ENCODE measurements around the gene AEBP1. TPM values are rescaled to one million over a fixed set of nuclear protein-coding genes. Genes with fewer than 3 reads are reported as not detected.

AEBP1 gene
- total and polyA plus RNA-seq, 8 donors: 5.1 to 49.3 (median 17.5) TPM

DNA sequence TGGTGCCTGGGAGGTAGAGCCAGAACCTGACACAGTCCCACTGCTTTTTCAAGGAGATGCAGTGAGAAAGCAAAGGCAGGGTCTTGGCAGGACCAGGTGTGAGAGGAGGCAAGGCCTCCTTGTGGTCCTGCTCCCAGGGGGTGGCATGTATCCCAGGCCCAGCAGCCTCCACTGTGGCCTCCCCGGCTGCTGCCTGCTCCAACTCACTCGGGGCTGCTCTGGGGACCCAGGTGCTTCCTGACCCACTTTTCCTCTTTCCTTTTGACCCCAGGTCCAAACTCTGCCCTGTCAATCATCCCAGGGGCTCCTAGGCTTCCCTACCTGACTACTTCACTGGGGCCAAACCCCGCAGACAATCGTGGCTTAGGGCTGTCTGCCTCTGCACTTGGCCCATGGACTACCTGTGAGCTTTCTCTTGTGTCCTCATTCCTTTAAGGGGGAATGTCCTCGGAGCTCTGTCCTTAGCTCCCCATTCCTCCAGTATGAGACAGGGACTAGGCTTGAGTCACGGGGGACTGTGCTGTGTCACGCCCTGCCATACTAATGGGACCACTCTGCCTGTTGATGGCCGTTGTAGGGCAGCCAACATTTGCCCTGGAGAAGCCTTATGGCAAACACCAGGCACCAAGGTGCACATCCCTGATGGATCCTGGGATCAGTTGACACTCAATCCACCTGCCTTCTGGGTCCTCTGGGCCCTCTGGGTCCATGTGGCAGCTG lies 1.1 kb upstream of the AEBP1 start:
- H3K36me3 ChIP-seq: no peaks in the 10 kb centered on the region
- no peak overlapping the region for H3K27ac ChIP-seq
- intact Hi-C loops (cut with DNase I): no loop called here
- ATAC-seq (no peak), FAIRE-seq (no peak), DNase-seq (peak in 1 of 6 donors; percentile 10)
- H3K27me3 ChIP-seq: no peaks in the 10 kb centered on the region
- no peaks in the 10 kb centered on the region for H3K4me1 ChIP-seq
- WGBS, 2 donors: 78 to 82% methylated on average over 8 of the region's 8 CpGs
- no peak for TF ChIP-seq CTCF (IDR thresholded peaks at IDR 0.05)
- H3K9me3 ChIP-seq: no peaks in the 10 kb centered on the region
- H3K4me3 ChIP-seq: no peak overlapping the region

- Histone ChIP-seq H3K4me1 (no peaks in the 10 kb centered on the region), H3K36me3 (no peaks in the 10 kb centered on the region), H3K27ac (no peak overlapping the region), H3K9me3 (no peaks in the 10 kb centered on the region), H3K4me3 (no peak overlapping the region), H3K27me3 (no peaks in the 10 kb centered on the region)
- DNase-seq (peak in 1 of 6 donors; percentile 55), FAIRE-seq (no peak), ATAC-seq (no peak)
- TF ChIP-seq CTCF (IDR thresholded peaks at IDR 0.05): no peak
- 73% methylated on average over 8 of the region's 8 CpGs for WGBS, 2 donors
- intact Hi-C loops (cut with DNase I): no loop called here
Measured at GRCh38 chr7:44103566-44103922, 601 bp upstream of the AEBP1 start.

DNA sequence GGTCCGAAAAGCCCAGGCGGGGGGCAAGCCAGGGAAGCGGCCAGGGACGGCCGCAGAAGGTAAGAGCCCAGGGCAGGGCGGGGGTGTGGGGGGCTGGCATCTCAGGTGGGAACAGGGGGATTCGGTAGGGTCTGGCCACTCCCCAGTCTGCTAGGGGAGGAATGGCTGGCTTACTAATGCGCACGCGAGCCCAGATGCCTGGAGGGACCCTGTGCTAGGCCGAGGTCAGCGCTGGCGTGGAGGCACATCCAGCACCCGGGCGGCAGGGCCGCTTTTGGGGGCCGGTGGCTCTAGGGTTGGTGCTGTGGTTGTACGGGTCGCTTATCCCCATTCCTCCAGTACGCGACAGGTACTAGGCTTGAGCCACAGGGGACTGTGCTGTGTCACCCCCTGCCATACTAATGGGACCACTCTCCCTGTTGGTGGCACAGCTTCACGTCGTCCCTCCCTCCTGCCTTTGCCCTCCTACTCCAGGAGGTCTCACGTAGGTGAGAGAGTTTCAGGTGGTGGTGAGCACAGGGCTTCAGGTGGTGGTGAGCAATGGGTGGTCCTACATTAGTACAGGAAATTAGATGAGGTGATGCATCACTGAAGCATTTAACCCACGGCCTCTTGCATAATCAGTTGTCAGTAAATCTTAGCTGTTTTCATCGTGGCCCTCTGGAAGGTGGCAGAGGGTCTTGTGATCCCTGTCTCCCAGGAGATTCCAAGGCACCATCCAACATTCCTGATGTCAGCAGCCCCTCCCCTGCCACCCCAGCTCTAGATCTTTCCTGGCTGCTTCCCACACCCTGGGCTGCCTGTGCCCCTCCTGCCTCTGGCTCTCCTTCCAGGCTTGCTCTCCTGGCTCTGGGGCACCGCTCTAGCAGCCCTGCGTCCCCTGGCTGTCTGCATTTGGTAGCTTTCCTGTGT lies 971 bp downstream of the AEBP1 start:
- Histone ChIP-seq H3K9me3 (no peaks in the 10 kb centered on the region), H3K4me3 (peak overlapping the region in 2 of 4 donors; percentile 13 to 41), H3K27ac (no peak overlapping the region), H3K36me3 (no peaks in the 10 kb centered on the region), H3K27me3 (no peaks in the 10 kb centered on the region), H3K4me1 (no peaks in the 10 kb centered on the region)
- WGBS, 2 donors: 62 to 63% methylated on average over 25 to 28 of the region's 28 CpGs
- intact Hi-C loops (cut with DNase I): no loop called here
- FAIRE-seq: no peak
- ATAC-seq: peak in 2 of 4 donors; percentile 13 to 14
- TF ChIP-seq CTCF (IDR thresholded peaks at IDR 0.05): no peak
- peak in 1 of 6 donors; percentile 60 for DNase-seq

DNA sequence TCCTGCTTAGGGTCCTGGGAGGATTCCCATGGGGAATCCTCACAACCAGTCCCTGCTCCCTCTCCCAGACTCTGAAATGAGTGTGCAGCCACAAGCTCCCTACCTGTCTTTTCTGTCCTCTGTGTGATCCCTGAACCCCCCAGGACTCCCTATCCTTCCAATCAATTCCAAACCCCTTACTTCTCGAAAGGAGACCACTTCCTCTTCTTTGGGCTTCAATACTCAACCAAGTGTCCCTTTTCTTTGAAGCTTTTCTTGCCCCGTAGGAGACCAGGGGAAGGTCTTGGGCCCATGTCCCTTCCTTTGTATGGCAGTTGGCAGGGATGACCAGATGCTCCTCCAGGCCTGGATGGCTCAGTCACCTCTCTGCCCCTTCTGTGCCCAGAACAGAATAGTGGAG lies 1.7 kb downstream of the AEBP1 start:
- Histone ChIP-seq H3K36me3 (no peaks in the 10 kb centered on the region), H3K4me3 (no peak overlapping the region), H3K27me3 (no peaks in the 10 kb centered on the region), H3K9me3 (no peaks in the 10 kb centered on the region), H3K4me1 (no peaks in the 10 kb centered on the region), H3K27ac (no peak overlapping the region)
- WGBS, 2 donors: 79 to 90% methylated on average over 2 of the region's 2 CpGs
- FAIRE-seq (no peak), ATAC-seq (no peak), DNase-seq (no peak)
- intact Hi-C loops (cut with DNase I): no loop called here
- no peak for TF ChIP-seq CTCF (IDR thresholded peaks at IDR 0.05)

Data from pancreas (tissue), 10 donors.